Activated naive CD8-positive, alpha-beta T cell treated with anti-CD3 and anti-CD28 coated beads, Interleukin-2, amount 50 U/mL, for 24 hours (primary cell): Measurements from ENCODE around the gene NMT1.
A peak's percentile ranks its signal among the peaks of the same experiment; 100 is the strongest.

Experiments used
- ATAC-seq: fragments of 150-1000 bp; cut with Tn5 transposase; one replicate; pipeline ENCODE4 v1.10.0; 2021
- DNase-seq: peaks from one replicate; pipeline ENCODE4 v3.0.0; 2021
- H3K27ac Mint-ChIP-seq: one replicate; pipeline ENCODE4 v1.8.0; 2021; ENCODE audit warnings: mild to moderate bottlenecking, mixed read lengths
- H3K27me3 Mint-ChIP-seq: one replicate; pipeline ENCODE4 v1.8.0; 2021; ENCODE audit warnings: mixed read lengths
- H3K36me3 Mint-ChIP-seq: one replicate; pipeline ENCODE4 v1.8.0; 2021; ENCODE audit warnings: low read depth, mixed read lengths
- H3K4me1 Mint-ChIP-seq: one replicate; pipeline ENCODE4 v1.8.0; 2021; ENCODE audit warnings: mixed read lengths
- H3K4me3 Mint-ChIP-seq: one replicate; pipeline ENCODE4 v1.8.0; 2021; ENCODE audit warnings: mild to moderate bottlenecking, moderate library complexity, mixed read lengths
- H3K9me3 Mint-ChIP-seq: one replicate; pipeline ENCODE4 v1.8.0; 2021; ENCODE audit warnings: mixed read lengths

The NMT1 gene

GRCh38 chr17:45081047-45081703, 20.1 kb downstream of the NMT1 start:
- DNase-seq, result no peak
- Mint-ChIP-seq H3K36me3 (peaks cover 33% of the 10 kb centered on the region), H3K27ac (no peak overlapping the region), H3K27me3 (no peaks in the 10 kb centered on the region), H3K9me3 (no peaks in the 10 kb centered on the region), H3K4me1 (peaks cover 14% of the 10 kb centered on the region), H3K4me3 (no peak overlapping the region)
- ATAC-seq, result no peak

GRCh38 chr17:45086391-45086790, 25.3 kb downstream of the NMT1 start:
- H3K36me3 Mint-ChIP-seq, result peaks cover 46% of the 10 kb centered on the region
- H3K9me3 Mint-ChIP-seq, result no peaks in the 10 kb centered on the region
- no peak overlapping the region for H3K4me3 Mint-ChIP-seq
- no peaks in the 10 kb centered on the region for H3K4me1 Mint-ChIP-seq
- DNase-seq (no peak), ATAC-seq (no peak)
- no peak overlapping the region for H3K27ac Mint-ChIP-seq
- no peaks in the 10 kb centered on the region for H3K27me3 Mint-ChIP-seq

- peaks cover 43% of the 10 kb centered on the region for H3K36me3 Mint-ChIP-seq
These were observed 25.9 kb downstream of the NMT1 start for GRCh38 chr17:45086865-45087503.

GRCh38 chr17:45087504-45087975, 26.4 kb downstream of the NMT1 start:
- Mint-ChIP-seq H3K36me3 (peaks cover 42% of the 10 kb centered on the region), H3K27ac (no peak overlapping the region), H3K27me3 (no peaks in the 10 kb centered on the region), H3K4me3 (no peak overlapping the region), H3K4me1 (no peaks in the 10 kb centered on the region), H3K9me3 (no peaks in the 10 kb centered on the region)
- ATAC-seq, result no peak
- DNase-seq, result no peak

More at GRCh38 chr17:45086865-45087503, 25.9 kb downstream of the NMT1 start:
- Mint-ChIP-seq H3K4me1 (no peaks in the 10 kb centered on the region), H3K9me3 (no peaks in the 10 kb centered on the region), H3K4me3 (no peak overlapping the region), H3K27me3 (no peaks in the 10 kb centered on the region), H3K27ac (no peak overlapping the region)
- DNase-seq (no peak), ATAC-seq (no peak)

GRCh38 chr17:45087978-45088377, 26.9 kb downstream of the NMT1 start:
- H3K27ac Mint-ChIP-seq, result no peak overlapping the region
- ATAC-seq (no peak), DNase-seq (no peak)
- H3K4me1 Mint-ChIP-seq, result no peaks in the 10 kb centered on the region
- H3K36me3 Mint-ChIP-seq, result peaks cover 43% of the 10 kb centered on the region
- no peak overlapping the region for H3K4me3 Mint-ChIP-seq
- H3K27me3 Mint-ChIP-seq, result no peaks in the 10 kb centered on the region
- no peaks in the 10 kb centered on the region for H3K9me3 Mint-ChIP-seq

- no peak overlapping the region for H3K27ac Mint-ChIP-seq
These were observed 27.6 kb downstream of the NMT1 start for GRCh38 chr17:45088741-45089140.

GRCh38 chr17:45090711-45091110, 29.6 kb downstream of the NMT1 start:
- no peak for ATAC-seq
- no peaks in the 10 kb centered on the region for H3K9me3 Mint-ChIP-seq
- H3K27ac Mint-ChIP-seq, result no peak overlapping the region
- H3K27me3 Mint-ChIP-seq, result no peaks in the 10 kb centered on the region
- peaks cover 58% of the 10 kb centered on the region for H3K36me3 Mint-ChIP-seq
- DNase-seq, result no peak
- no peaks in the 10 kb centered on the region for H3K4me1 Mint-ChIP-seq
- no peak overlapping the region for H3K4me3 Mint-ChIP-seq

More at GRCh38 chr17:45088741-45089140, 27.6 kb downstream of the NMT1 start:
- ATAC-seq, result no peak
- Mint-ChIP-seq H3K4me1 (no peaks in the 10 kb centered on the region), H3K27me3 (no peaks in the 10 kb centered on the region), H3K9me3 (no peaks in the 10 kb centered on the region), H3K36me3 (peaks cover 48% of the 10 kb centered on the region), H3K4me3 (no peak overlapping the region)
- no peak for DNase-seq

- ATAC-seq, result no peak
These were observed 30.8 kb downstream of the NMT1 start for GRCh38 chr17:45091778-45092425.

GRCh38 chr17:45092911-45093430, 31.9 kb downstream of the NMT1 start:
- no peak for ATAC-seq
- peaks cover 58% of the 10 kb centered on the region for H3K36me3 Mint-ChIP-seq
- H3K9me3 Mint-ChIP-seq, result no peaks in the 10 kb centered on the region
- no peaks in the 10 kb centered on the region for H3K4me1 Mint-ChIP-seq
- no peaks in the 10 kb centered on the region for H3K27me3 Mint-ChIP-seq
- no peak for DNase-seq
- H3K4me3 Mint-ChIP-seq, result no peak overlapping the region
- H3K27ac Mint-ChIP-seq, result no peak overlapping the region

More at GRCh38 chr17:45091778-45092425, 30.8 kb downstream of the NMT1 start:
- no peak for DNase-seq
- Mint-ChIP-seq H3K9me3 (no peaks in the 10 kb centered on the region), H3K27ac (no peak overlapping the region), H3K36me3 (peaks cover 60% of the 10 kb centered on the region), H3K4me3 (no peak overlapping the region), H3K27me3 (no peaks in the 10 kb centered on the region), H3K4me1 (no peaks in the 10 kb centered on the region)

- ATAC-seq (no peak), DNase-seq (no peak)
These were observed 32.5 kb downstream of the NMT1 start for GRCh38 chr17:45093444-45094110.

GRCh38 chr17:45096141-45096540, 35.0 kb downstream of the NMT1 start:
- H3K27ac Mint-ChIP-seq, result peak overlapping the region; percentile 45
- no peak for ATAC-seq

More at GRCh38 chr17:45093444-45094110, 32.5 kb downstream of the NMT1 start:
- Mint-ChIP-seq H3K9me3 (no peaks in the 10 kb centered on the region), H3K4me3 (no peak overlapping the region), H3K36me3 (peaks cover 60% of the 10 kb centered on the region), H3K27me3 (no peaks in the 10 kb centered on the region), H3K27ac (no peak overlapping the region), H3K4me1 (no peaks in the 10 kb centered on the region)

GRCh38 chr17:45096926-45097325, 35.8 kb downstream of the NMT1 start:
- Mint-ChIP-seq H3K9me3 (no peaks in the 10 kb centered on the region), H3K36me3 (peaks cover 55% of the 10 kb centered on the region), H3K27me3 (no peaks in the 10 kb centered on the region), H3K4me1 (no peaks in the 10 kb centered on the region), H3K27ac (no peak overlapping the region), H3K4me3 (no peak overlapping the region)
- DNase-seq (no peak), ATAC-seq (no peak)

More at GRCh38 chr17:45096141-45096540, 35.0 kb downstream of the NMT1 start:
- no peaks in the 10 kb centered on the region for H3K4me1 Mint-ChIP-seq
- no peak for DNase-seq
- peaks cover 55% of the 10 kb centered on the region for H3K36me3 Mint-ChIP-seq
- H3K4me3 Mint-ChIP-seq, result no peak overlapping the region
- no peaks in the 10 kb centered on the region for H3K27me3 Mint-ChIP-seq
- H3K9me3 Mint-ChIP-seq, result no peaks in the 10 kb centered on the region

- Mint-ChIP-seq H3K4me1 (no peaks in the 10 kb centered on the region), H3K4me3 (no peak overlapping the region), H3K27me3 (no peaks in the 10 kb centered on the region), H3K36me3 (peaks cover 55% of the 10 kb centered on the region), H3K27ac (no peak overlapping the region), H3K9me3 (no peaks in the 10 kb centered on the region)
- DNase-seq (no peak), ATAC-seq (no peak)
These were observed 37.2 kb downstream of the NMT1 start for GRCh38 chr17:45098081-45098868.
